ENCODE results near the gene CADM2.

GRCh38 chr3:84978843-84979242, 20.1 kb downstream of the CADM2 start:
- TF ChIP-seq MAX (IDR thresholded peaks at IDR 0.05; ENCODE audit: insufficient read depth, insufficient read length): no peak
- no peak for TF ChIP-seq CTCF (IDR thresholded peaks at IDR 0.05; ENCODE audit: extremely low read depth in 1 of 2, insufficient read depth in 1 of 2, low read depth in 1 of 2, low read length in 2 of 2)
